NB4 (cell line): ENCODE data around the gene COL11A1.

Experiments used
- CTCF ChIP-seq: IDR thresholded peaks from one replicate; pipeline ENCODE4 v1.5.1; 2012; ENCODE audit warnings: low read depth, low read length
- MAX ChIP-seq: IDR thresholded peaks from 2 replicates; pipeline ENCODE4 v1.6.1; 2011; ENCODE audit warnings: low read depth, low read length
- MYC ChIP-seq: IDR thresholded peaks from 2 replicates; pipeline ENCODE4 v1.6.1; 2011; ENCODE audit warnings: low read depth, low read length
- POLR2A ChIP-seq: IDR thresholded peaks from 2 replicates; pipeline ENCODE4 v1.6.1; 2011; ENCODE audit warnings: mild to moderate bottlenecking; ENCODE audit not compliant: insufficient read length; ENCODE audit errors: extremely low read depth

DNA sequence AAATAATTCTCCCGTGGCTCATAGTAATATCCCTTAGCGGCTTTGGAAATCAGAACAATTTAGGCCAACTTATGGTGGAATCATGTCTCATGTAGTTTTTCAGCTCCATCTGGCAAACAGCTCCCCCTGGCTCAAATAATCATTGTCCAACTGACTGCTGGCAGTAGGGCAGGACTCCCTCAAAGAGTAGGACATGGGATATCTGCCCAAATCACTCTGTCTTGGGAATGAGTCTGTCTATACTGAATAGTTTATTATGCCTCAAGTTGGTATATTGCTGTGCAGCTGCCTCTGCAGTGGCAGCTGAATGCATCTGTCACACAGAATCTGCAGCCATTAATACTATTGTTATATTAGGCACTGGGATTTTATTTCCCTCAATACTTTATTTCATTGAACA, 255.7 kb downstream of the COL11A1 start:
- TF ChIP-seq CTCF (no peak), MAX (no peak), POLR2A (no peak), MYC (no peak)
